Measurements from ENCODE around the gene HEATR5A.
"Not testable (repeated sequence)": the region's sequence is repeated elsewhere in the genome, so short reads cannot be mapped to it uniquely, and the experiment has no call there.

The HEATR5A gene

GRCh38 chr14:31420319-31421111 lies at the start of gene HEATR5A:
Gene HEATR5A (minus strand): TSS chr14:31420550. CDS start chr14:31402975, 17,575 bp downstream.
- Mint-ChIP-seq H3K27ac (peak within 1 kb of the TSS; percentile 94), H3K4me3 (peak within 1 kb of the TSS; percentile 93), H3K9me3 (no peaks in the 10 kb centered on the region), H3K4me1 (peaks cover 22% of the 10 kb centered on the region), H3K36me3 (ENCODE audit: low read depth) (peaks cover 2% of the 10 kb centered on the region), H3K27me3 (no peaks in the 10 kb centered on the region)
- peak; percentile 95 for ATAC-seq
- DNase-seq = peak; percentile 94

- no peak overlapping the region for H3K4me3 Mint-ChIP-seq
- H3K4me1 Mint-ChIP-seq = peaks cover under 1% of the 10 kb centered on the region
- no peaks in the 10 kb centered on the region for H3K9me3 Mint-ChIP-seq
- no peak overlapping the region for H3K27ac Mint-ChIP-seq
- ATAC-seq = no peak
- DNase-seq = no peak
- H3K36me3 Mint-ChIP-seq (ENCODE audit: low read depth) = no peaks in the 10 kb centered on the region
- H3K27me3 Mint-ChIP-seq = no peaks in the 10 kb centered on the region
Measured at GRCh38 chr14:31466554-31466953, 46.2 kb upstream of the HEATR5A start.

- H3K36me3 Mint-ChIP-seq (ENCODE audit: low read depth) = no peaks in the 10 kb centered on the region
- ATAC-seq (no peak), DNase-seq (no peak)
- H3K9me3 Mint-ChIP-seq = no peaks in the 10 kb centered on the region
- H3K27ac Mint-ChIP-seq = no peak overlapping the region
- H3K4me1 Mint-ChIP-seq = peaks cover 2% of the 10 kb centered on the region
- H3K4me3 Mint-ChIP-seq = no peak overlapping the region
- H3K27me3 Mint-ChIP-seq = no peaks in the 10 kb centered on the region
Measured at GRCh38 chr14:31465111-31465510, 44.8 kb upstream of the HEATR5A start.

- H3K4me3 Mint-ChIP-seq; ATAC-seq; H3K9me3 Mint-ChIP-seq; DNase-seq; H3K36me3 Mint-ChIP-seq (ENCODE audit: low read depth); H3K27ac Mint-ChIP-seq; H3K27me3 Mint-ChIP-seq: not testable (repeated sequence)
- H3K4me1 Mint-ChIP-seq = peaks cover 14% of the 10 kb centered on the region
Measured at GRCh38 chr14:31462450-31462849, 42.1 kb upstream of the HEATR5A start.

- Mint-ChIP-seq H3K36me3 (ENCODE audit: low read depth) (no peaks in the 10 kb centered on the region), H3K9me3 (no peaks in the 10 kb centered on the region), H3K27ac (no peak overlapping the region), H3K27me3 (no peaks in the 10 kb centered on the region), H3K4me1 (peaks cover 17% of the 10 kb centered on the region), H3K4me3 (no peak overlapping the region)
- ATAC-seq = no peak
- DNase-seq = no peak
Measured at GRCh38 chr14:31461545-31461944, 41.2 kb upstream of the HEATR5A start.

GRCh38 chr14:31457665-31458659 lies 37.6 kb upstream of the HEATR5A start:
- DNase-seq = no peak
- peaks cover 35% of the 10 kb centered on the region for H3K4me1 Mint-ChIP-seq
- H3K9me3 Mint-ChIP-seq = no peaks in the 10 kb centered on the region
- no peaks in the 10 kb centered on the region for H3K36me3 Mint-ChIP-seq (ENCODE audit: low read depth)
- H3K4me3 Mint-ChIP-seq = peak overlapping the region; percentile 97
- H3K27ac Mint-ChIP-seq = peak overlapping the region; percentile 97
- no peaks in the 10 kb centered on the region for H3K27me3 Mint-ChIP-seq
- ATAC-seq = no peak

GRCh38 chr14:31456841-31457664 lies 36.7 kb upstream of the HEATR5A start, which contains the start of gene DTD2:
Gene DTD2 (minus strand): TSS chr14:31457506. CDS start chr14:31457393, 113 bp downstream.
- peak; percentile 98 for ATAC-seq
- Mint-ChIP-seq H3K9me3 (no peaks in the 10 kb centered on the region), H3K4me1 (peaks cover 35% of the 10 kb centered on the region), H3K4me3 (peak within 1 kb of the TSS; percentile 97), H3K36me3 (ENCODE audit: low read depth) (no peaks in the 10 kb centered on the region), H3K27me3 (no peaks in the 10 kb centered on the region), H3K27ac (peak within 1 kb of the TSS; percentile 97)
- DNase-seq = peak; percentile 92

- ATAC-seq (peak; percentile 46), DNase-seq (no peak)
- H3K27me3 Mint-ChIP-seq = no peaks in the 10 kb centered on the region
- H3K4me3 Mint-ChIP-seq = no peak overlapping the region
- H3K27ac Mint-ChIP-seq = no peak overlapping the region
- no peaks in the 10 kb centered on the region for H3K9me3 Mint-ChIP-seq
- peaks cover 19% of the 10 kb centered on the region for H3K36me3 Mint-ChIP-seq (ENCODE audit: low read depth)
- peaks cover 9% of the 10 kb centered on the region for H3K4me1 Mint-ChIP-seq
Measured at GRCh38 chr14:31449971-31450610, 29.7 kb upstream of the HEATR5A start.

- no peak for ATAC-seq
- no peak for DNase-seq
- Mint-ChIP-seq H3K27ac (no peak overlapping the region), H3K4me1 (no peaks in the 10 kb centered on the region), H3K27me3 (no peaks in the 10 kb centered on the region), H3K36me3 (ENCODE audit: low read depth) (peaks cover 19% of the 10 kb centered on the region), H3K4me3 (no peak overlapping the region), H3K9me3 (no peaks in the 10 kb centered on the region)
Measured at GRCh38 chr14:31449136-31449535, 28.8 kb upstream of the HEATR5A start.

- Mint-ChIP-seq H3K9me3 (no peaks in the 10 kb centered on the region), H3K27ac (no peak overlapping the region), H3K27me3 (no peaks in the 10 kb centered on the region), H3K36me3 (ENCODE audit: low read depth) (peaks cover 15% of the 10 kb centered on the region), H3K4me1 (no peaks in the 10 kb centered on the region), H3K4me3 (no peak overlapping the region)
- ATAC-seq (no peak), DNase-seq (no peak)
Measured at GRCh38 chr14:31445703-31446102, 25.4 kb upstream of the HEATR5A start.

GRCh38 chr14:31442284-31442683 lies 21.9 kb upstream of the HEATR5A start:
- Mint-ChIP-seq H3K4me1 (no peaks in the 10 kb centered on the region), H3K4me3 (no peak overlapping the region), H3K27ac (no peak overlapping the region), H3K9me3 (no peaks in the 10 kb centered on the region), H3K27me3 (no peaks in the 10 kb centered on the region), H3K36me3 (ENCODE audit: low read depth) (peaks cover 19% of the 10 kb centered on the region)
- DNase-seq (no peak), ATAC-seq (no peak)

- H3K4me1 Mint-ChIP-seq = no peaks in the 10 kb centered on the region
- H3K9me3 Mint-ChIP-seq = no peaks in the 10 kb centered on the region
Measured at GRCh38 chr14:31441273-31442111, 21.1 kb upstream of the HEATR5A start.

GRCh38 chr14:31440280-31440679 lies 19.9 kb upstream of the HEATR5A start:
- Mint-ChIP-seq H3K4me1 (peaks cover 2% of the 10 kb centered on the region), H3K36me3 (ENCODE audit: low read depth) (peaks cover 19% of the 10 kb centered on the region), H3K9me3 (no peaks in the 10 kb centered on the region), H3K27ac (no peak overlapping the region), H3K4me3 (no peak overlapping the region), H3K27me3 (no peaks in the 10 kb centered on the region)
- ATAC-seq = no peak
- DNase-seq = no peak

More at GRCh38 chr14:31441273-31442111, 21.1 kb upstream of the HEATR5A start:
- Mint-ChIP-seq H3K4me3 (no peak overlapping the region), H3K27ac (no peak overlapping the region), H3K27me3 (no peaks in the 10 kb centered on the region), H3K36me3 (ENCODE audit: low read depth) (peaks cover 19% of the 10 kb centered on the region)
- ATAC-seq (no peak), DNase-seq (no peak)
